GM12891 (cell line): Measurements from ENCODE around the gene MYADML2.
A peak's percentile ranks its signal among the peaks of the same experiment; 100 is the strongest.

Source experiments
- PAX5 ChIP-seq: IDR thresholded peaks from 2 replicates; pipeline ENCODE4 v1.6.1; 2011; ENCODE audit warnings: low read length, moderate library complexity, mild to moderate bottlenecking; ENCODE audit not compliant: insufficient read depth, severe bottlenecking
- POLR2A ChIP-seq: IDR thresholded peaks from 2 replicates; pipeline ENCODE4 v1.6.1; 2011; ENCODE audit warnings: low read depth, low read length, control low read depth
- POLR2AphosphoS5 ChIP-seq: IDR thresholded peaks from 2 replicates; pipeline ENCODE4 v1.6.1; 2011; ENCODE audit warnings: low read depth, low read length, control low read depth
- POU2F2 ChIP-seq: IDR thresholded peaks from 2 replicates; pipeline ENCODE4 v1.6.1; 2011; ENCODE audit warnings: low read depth, mild to moderate bottlenecking, control low read depth, low read length, moderate library complexity
- SPI1 ChIP-seq: IDR thresholded peaks from 2 replicates; pipeline ENCODE4 v1.6.1; 2011; ENCODE audit warnings: low read depth, low read length, control low read depth
- TAF1 ChIP-seq: IDR thresholded peaks from 2 replicates; pipeline ENCODE4 v1.6.1; 2011; ENCODE audit warnings: low read depth, low read length, control low read depth

DNA sequence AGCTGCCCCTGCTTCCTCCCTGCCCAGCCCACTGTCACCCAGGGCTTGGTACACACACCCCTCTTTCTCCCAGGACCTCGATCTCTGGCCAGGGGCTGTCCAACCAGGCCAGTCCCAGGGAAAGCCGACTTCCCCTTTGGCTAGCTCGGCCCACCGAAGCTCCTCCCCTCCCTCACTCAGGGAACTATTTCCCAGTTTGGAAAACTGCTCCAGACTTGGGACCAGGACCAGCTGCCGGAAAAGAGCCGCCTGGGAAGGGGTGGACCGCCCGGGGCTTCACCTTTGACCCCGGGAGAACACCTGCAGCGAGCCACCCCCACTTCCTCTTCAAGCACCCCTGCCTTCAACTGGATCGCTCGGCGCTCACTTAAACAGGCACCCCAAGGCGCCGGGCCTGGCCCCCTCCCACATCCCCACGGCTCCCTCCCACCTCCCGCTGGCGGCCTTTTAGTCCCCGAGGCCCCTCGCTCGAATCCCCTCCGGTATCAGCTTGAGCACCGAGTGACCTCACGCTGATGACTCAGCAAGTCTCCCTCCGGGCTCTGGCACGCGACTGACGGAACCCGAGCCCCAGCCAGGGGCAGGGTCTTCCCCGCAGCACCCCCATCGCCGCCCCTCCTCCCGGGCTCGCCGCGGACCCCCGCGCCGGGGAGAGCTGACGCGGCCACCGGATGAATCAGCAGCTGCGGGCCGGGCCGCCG, 20.4 kb downstream of the MYADML2 start:
- TF ChIP-seq POLR2A = no peak
- TF ChIP-seq POLR2AphosphoS5 = no peak
- no peak for TF ChIP-seq POU2F2
- TF ChIP-seq TAF1 = no peak
- peak; percentile 76 for TF ChIP-seq SPI1
- TF ChIP-seq PAX5 = no peak
